ENCODE data around the gene ID3.

Gene ID3

DNA sequence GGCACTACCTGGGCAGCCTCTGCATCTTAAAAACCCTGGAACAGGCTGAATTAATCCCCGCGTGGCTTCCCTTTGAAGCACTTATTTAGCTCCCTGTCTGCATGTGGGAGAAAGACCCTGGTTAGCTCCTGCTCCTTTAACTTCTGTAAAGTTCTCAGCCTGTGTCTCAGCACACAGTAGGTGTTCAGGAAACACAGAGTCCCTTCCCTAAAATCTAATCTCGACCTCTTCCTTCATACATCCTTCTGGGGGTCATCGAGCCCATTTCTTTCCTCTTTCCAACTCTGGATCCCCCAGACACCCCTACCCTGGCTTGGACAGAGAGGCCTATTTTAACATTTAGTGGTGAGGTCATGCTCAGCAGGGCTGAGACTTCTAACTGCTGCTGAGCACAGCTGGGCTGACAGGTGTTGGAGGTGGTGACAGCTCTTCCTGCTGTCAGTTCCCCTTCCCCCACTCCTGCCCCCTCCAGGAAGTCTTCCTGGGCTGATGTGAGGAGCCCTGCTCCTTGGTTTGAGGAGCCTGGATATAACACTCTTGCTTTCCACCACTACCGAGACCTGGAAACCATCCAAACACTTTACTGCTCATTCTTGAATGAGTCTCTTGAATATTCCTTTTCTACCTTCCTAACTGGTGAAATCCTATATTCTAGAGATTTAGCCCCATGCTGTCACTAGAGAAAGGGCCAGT lies 33.6 kb downstream of the ID3 start:
- peak; percentile 40 for DNase-seq

DNA sequence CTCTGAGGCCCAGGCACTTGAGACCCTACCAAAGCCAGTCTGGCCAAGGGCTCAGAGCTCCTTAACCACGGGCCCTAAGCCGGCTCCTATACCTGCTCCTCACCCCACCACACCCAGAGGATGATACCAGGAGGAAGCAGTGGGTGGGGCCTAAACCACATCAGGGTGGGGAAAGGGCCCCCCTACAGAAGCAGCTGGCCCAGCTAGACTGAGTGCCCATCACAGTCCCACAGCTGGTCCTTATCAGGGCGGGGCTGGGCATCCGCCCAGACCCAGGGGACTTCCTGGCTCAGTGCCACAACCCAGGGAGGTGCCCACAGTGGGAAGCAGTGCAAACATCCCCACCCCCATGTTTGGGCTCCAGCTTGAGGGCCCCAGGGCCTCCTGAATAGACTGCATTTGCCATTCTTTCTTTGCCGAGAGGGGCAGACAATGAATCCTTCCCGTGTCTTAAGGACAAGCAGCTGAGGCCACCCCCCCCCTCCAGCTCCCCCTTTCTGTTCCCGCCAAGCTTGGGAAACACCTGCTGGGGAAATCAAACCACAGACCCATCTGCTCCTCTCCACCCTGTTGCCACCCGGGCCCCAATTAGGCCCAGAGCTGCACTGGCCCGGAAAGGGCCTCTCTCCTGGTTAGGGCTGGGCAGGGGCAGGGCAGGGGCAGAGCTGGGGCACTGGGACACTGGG lies 34.4 kb downstream of the ID3 start:
- DNase-seq: peak; percentile 68

DNA sequence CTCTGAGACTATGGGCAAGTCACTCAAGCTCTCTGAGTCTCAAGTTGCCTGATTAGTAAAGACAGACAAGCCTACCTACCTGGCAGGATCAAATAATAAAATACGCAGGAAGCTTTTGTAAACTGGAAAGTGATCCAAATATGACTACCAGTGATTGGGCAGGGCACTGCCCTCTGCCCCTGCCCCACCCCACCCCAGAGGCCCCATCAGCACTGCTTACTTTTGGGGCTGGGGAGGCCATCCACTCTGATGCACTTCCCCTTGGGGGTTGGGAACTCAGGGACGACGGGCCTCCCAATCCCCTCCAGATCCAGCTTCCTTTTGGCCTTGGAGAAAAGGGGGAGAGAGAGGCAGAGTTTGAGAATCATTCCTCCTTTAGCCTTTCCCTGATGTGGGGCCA lies 35.1 kb downstream of the ID3 start:
- no peak for DNase-seq

DNA sequence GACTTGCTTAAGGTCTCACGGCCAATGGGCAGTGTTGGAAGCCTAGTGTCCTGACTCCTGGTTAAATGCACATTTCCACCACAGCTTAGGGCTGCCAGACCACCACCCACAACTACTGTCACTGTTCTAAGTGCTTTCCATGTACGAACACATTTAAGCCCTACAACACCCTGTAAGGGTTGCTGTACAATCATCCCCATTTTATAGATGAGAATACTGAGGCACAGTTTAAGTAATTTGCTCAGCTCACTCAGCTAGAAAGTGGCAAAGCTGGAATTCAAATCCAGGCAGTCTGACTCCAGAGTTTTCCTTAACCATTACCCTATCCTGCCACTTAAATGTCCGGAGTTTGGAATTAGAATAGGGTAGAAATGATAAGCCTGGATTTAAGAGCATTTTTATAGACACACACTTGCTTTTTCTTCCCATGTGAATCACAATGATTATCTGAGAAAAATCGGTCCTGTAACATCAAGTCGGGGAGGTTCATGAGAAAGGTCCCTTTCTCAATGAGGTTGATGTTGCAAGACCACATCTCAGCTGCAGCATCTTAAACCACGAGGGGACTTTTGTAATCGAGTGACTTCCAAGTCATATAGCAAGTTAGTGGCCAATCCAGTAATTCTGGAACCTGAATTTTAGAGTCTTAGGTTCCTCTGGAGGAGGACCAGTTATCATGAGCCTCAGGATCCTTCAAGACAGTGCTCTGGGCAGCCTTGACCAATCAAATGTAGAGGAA lies 36.9 kb downstream of the ID3 start:
- DNase-seq: no peak

DNA sequence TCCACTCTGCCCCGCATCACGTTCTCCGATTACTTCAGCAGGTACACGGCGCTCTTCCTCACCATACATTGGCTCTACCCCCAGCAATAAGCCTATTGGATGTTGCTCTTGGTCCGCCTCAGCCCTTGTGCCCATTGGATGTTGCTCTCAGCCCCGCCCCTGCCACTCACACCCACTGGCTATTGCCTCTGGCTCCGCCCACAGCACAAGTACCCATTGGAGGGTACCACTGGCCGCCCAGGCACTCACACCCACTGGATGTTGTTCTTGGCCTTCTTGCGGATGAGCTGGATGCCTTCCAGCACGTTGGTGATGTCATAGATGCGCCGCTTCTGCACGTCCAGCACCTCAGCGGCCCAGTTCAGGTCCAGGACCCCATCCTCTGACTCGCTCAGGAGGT lies 37.7 kb downstream of the ID3 start:
- no peak for DNase-seq

DNA sequence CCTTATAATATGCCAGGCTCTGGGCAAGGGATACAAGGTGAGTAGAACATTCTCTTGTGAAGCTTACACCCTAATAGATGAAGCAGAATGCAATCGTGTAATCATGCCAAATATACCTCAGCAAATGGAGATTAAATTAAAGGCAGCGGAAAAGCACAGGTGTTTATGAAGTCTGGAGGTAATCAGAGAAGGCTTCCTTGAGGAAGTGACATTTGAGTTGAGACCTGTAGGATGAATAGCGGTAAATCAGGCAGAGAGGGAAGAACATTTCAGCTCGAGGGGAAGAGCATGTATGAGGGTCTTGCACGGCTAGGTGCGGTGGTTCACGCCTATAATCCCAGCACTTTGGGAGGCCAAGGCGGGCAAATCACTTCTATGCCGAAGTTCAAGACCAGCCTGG lies 41.7 kb downstream of the ID3 start:
- DNase-seq: no peak

DNA sequence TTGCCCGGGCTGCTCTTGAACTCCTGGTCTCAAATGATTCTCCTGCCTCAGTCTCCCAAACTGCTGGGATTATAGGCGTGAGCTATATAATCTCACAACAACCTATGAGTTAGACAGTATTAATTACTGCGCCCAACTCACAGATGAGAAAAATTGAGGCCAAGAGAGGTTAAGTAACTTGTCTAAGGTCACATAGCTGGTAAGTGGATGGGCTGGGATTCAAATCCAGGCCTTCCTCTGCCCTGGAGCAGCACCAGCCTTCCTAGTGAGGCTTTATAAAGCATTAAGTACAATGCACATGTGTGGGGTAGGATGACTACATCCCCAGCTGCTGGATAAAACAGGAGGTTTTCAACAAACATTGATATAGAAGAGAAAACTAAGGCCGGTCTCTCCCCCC lies 43.4 kb downstream of the ID3 start:
- no peak for DNase-seq

DNA sequence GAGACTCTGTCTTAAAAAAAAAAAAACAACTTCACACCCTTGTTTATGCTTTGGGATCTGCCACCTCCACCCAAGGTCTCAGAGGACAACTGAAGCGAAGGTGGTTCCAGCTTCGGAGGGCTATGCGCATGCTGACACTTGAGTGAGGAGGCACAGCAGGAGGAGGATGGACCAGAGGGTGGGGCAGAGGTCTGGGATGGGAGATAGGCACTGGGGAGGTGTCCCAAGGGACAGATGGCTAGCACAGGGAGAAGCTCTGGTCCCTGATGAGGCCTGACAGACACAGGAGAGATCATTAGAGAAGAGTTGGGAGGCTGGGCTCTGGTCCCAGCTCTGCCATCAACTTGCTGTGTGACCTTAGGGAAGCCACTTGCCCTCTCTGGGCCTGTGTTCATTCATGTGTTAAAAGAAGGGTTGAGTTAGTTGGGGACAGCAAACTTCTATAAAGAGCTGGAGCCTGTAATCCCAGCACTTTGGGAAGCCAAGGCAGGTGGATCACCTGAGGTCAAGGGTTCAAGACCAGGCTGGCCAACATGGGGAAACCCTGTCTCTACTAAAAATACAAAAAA lies 45.1 kb downstream of the ID3 start:
- no peak for DNase-seq

DNA sequence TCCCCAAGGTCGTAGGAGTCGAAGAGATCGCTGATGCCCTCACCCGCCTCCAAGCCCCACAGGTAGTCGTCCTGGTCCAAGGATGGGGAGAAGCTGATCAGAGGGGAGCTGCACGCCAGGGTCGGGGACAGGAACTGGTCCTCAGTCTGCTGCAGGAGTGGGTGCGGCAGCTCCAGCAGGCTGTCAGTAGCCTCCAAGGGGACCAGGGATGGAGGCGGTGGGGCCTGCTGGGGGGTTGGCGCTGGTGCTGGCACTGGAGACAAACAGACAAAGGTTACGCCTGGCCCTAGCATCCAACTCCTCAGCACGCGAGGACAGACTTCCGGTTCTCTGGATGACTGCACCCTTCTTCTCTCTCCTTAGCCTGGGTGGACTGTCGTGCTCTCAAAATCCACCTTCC lies 49.4 kb downstream of the ID3 start:
- DNase-seq: no peak
